Measurements from ENCODE around the gene EEF1AKMT2.
"Not testable (repeated sequence)": the region's sequence is repeated elsewhere in the genome, so short reads cannot be mapped to it uniquely, and the experiment has no call there.

EEF1AKMT2 gene
- total RNA-seq: 6.1 to 9.9 (median 7.7) reads per million in 3 donors

- Histone ChIP-seq H3K27me3 (replicated peaks; ENCODE audit: control insufficient read depth, insufficient read depth, low read length, poor library complexity, severe bottlenecking) (no peaks in the 10 kb centered on the region), H3K27ac (ENCODE audit: insufficient read depth, low read length, poor library complexity, severe bottlenecking) (peak within 1 kb of the TSS; percentile 85), H3K4me1 (ENCODE audit: control insufficient read depth, insufficient read depth, low read length, poor library complexity, severe bottlenecking) (peaks cover 7% of the 10 kb centered on the region), H3K4me3 (ENCODE audit: insufficient read depth, low read depth, low read length, poor library complexity, severe bottlenecking) (peak within 1 kb of the TSS; percentile 94), H3K36me3 (ENCODE audit: control insufficient read depth, insufficient read depth, low read length) (peaks cover 5% of the 10 kb centered on the region), H3K9me3 (ENCODE audit: control insufficient read depth, low read length) (no peaks in the 10 kb centered on the region)
- peak; percentile 53 to 68 (median 65) for DNase-seq
Measured at GRCh38 chr10:124791547-124792348, at the start of gene EEF1AKMT2. Gene EEF1AKMT2, minus strand, starts transcription at chr10:124791887. Its CDS starts 54 bp downstream, at chr10:124791833.

GRCh38 chr10:124837687-124838086, 46.0 kb upstream of the EEF1AKMT2 start:
- no peak for DNase-seq
- Histone ChIP-seq H3K27me3 (replicated peaks; ENCODE audit: control insufficient read depth, insufficient read depth, low read length, poor library complexity, severe bottlenecking) (no peaks in the 10 kb centered on the region), H3K4me1 (ENCODE audit: control insufficient read depth, insufficient read depth, low read length, poor library complexity, severe bottlenecking) (no peaks in the 10 kb centered on the region), H3K4me3 (ENCODE audit: insufficient read depth, low read depth, low read length, poor library complexity, severe bottlenecking) (no peak overlapping the region), H3K27ac (ENCODE audit: insufficient read depth, low read length, poor library complexity, severe bottlenecking) (no peak overlapping the region), H3K9me3 (ENCODE audit: control insufficient read depth, low read length) (no peaks in the 10 kb centered on the region), H3K36me3 (ENCODE audit: control insufficient read depth, insufficient read depth, low read length) (peaks cover 23% of the 10 kb centered on the region)

- Histone ChIP-seq H3K27ac (ENCODE audit: insufficient read depth, low read length, poor library complexity, severe bottlenecking) (no peak overlapping the region), H3K27me3 (replicated peaks; ENCODE audit: control insufficient read depth, insufficient read depth, low read length, poor library complexity, severe bottlenecking) (no peaks in the 10 kb centered on the region), H3K4me3 (ENCODE audit: insufficient read depth, low read depth, low read length, poor library complexity, severe bottlenecking) (no peak overlapping the region), H3K4me1 (ENCODE audit: control insufficient read depth, insufficient read depth, low read length, poor library complexity, severe bottlenecking) (no peaks in the 10 kb centered on the region), H3K36me3 (ENCODE audit: control insufficient read depth, insufficient read depth, low read length) (peaks cover 75% of the 10 kb centered on the region), H3K9me3 (ENCODE audit: control insufficient read depth, low read length) (no peaks in the 10 kb centered on the region)
- no peak for DNase-seq
Measured at GRCh38 chr10:124831116-124831515, 39.4 kb upstream of the EEF1AKMT2 start.

GRCh38 chr10:124830445-124830844, 38.8 kb upstream of the EEF1AKMT2 start:
- DNase-seq: no peak

GRCh38 chr10:124829447-124830115, 37.9 kb upstream of the EEF1AKMT2 start:
- Histone ChIP-seq H3K4me1 (ENCODE audit: control insufficient read depth, insufficient read depth, low read length, poor library complexity, severe bottlenecking) (no peaks in the 10 kb centered on the region), H3K27me3 (replicated peaks; ENCODE audit: control insufficient read depth, insufficient read depth, low read length, poor library complexity, severe bottlenecking) (no peaks in the 10 kb centered on the region), H3K4me3 (ENCODE audit: insufficient read depth, low read depth, low read length, poor library complexity, severe bottlenecking) (no peak overlapping the region), H3K9me3 (ENCODE audit: control insufficient read depth, low read length) (no peaks in the 10 kb centered on the region), H3K36me3 (ENCODE audit: control insufficient read depth, insufficient read depth, low read length) (peaks cover 67% of the 10 kb centered on the region), H3K27ac (ENCODE audit: insufficient read depth, low read length, poor library complexity, severe bottlenecking) (no peak overlapping the region)
- no peak for DNase-seq

More at GRCh38 chr10:124830445-124830844, 38.8 kb upstream of the EEF1AKMT2 start:
- Histone ChIP-seq H3K27ac (ENCODE audit: insufficient read depth, low read length, poor library complexity, severe bottlenecking) (no peak overlapping the region), H3K4me3 (ENCODE audit: insufficient read depth, low read depth, low read length, poor library complexity, severe bottlenecking) (no peak overlapping the region), H3K4me1 (ENCODE audit: control insufficient read depth, insufficient read depth, low read length, poor library complexity, severe bottlenecking) (no peaks in the 10 kb centered on the region), H3K27me3 (replicated peaks; ENCODE audit: control insufficient read depth, insufficient read depth, low read length, poor library complexity, severe bottlenecking) (no peaks in the 10 kb centered on the region), H3K36me3 (ENCODE audit: control insufficient read depth, insufficient read depth, low read length) (peaks cover 74% of the 10 kb centered on the region), H3K9me3 (ENCODE audit: control insufficient read depth, low read length) (no peaks in the 10 kb centered on the region)

- Histone ChIP-seq H3K27ac (ENCODE audit: insufficient read depth, low read length, poor library complexity, severe bottlenecking) (no peak overlapping the region), H3K9me3 (ENCODE audit: control insufficient read depth, low read length) (no peaks in the 10 kb centered on the region), H3K36me3 (ENCODE audit: control insufficient read depth, insufficient read depth, low read length) (peaks cover 56% of the 10 kb centered on the region), H3K4me3 (ENCODE audit: insufficient read depth, low read depth, low read length, poor library complexity, severe bottlenecking) (no peak overlapping the region), H3K27me3 (replicated peaks; ENCODE audit: control insufficient read depth, insufficient read depth, low read length, poor library complexity, severe bottlenecking) (no peaks in the 10 kb centered on the region), H3K4me1 (ENCODE audit: control insufficient read depth, insufficient read depth, low read length, poor library complexity, severe bottlenecking) (no peaks in the 10 kb centered on the region)
- DNase-seq: no peak
Measured at GRCh38 chr10:124827474-124827873, 35.8 kb upstream of the EEF1AKMT2 start.

GRCh38 chr10:124826262-124826661, 34.6 kb upstream of the EEF1AKMT2 start:
- H3K27me3 ChIP-seq (replicated peaks; ENCODE audit: control insufficient read depth, insufficient read depth, low read length, poor library complexity, severe bottlenecking): no peaks in the 10 kb centered on the region

GRCh38 chr10:124825702-124826101, 34.0 kb upstream of the EEF1AKMT2 start:
- Histone ChIP-seq H3K27ac (ENCODE audit: insufficient read depth, low read length, poor library complexity, severe bottlenecking) (no peak overlapping the region), H3K4me3 (ENCODE audit: insufficient read depth, low read depth, low read length, poor library complexity, severe bottlenecking) (no peak overlapping the region), H3K9me3 (ENCODE audit: control insufficient read depth, low read length) (no peaks in the 10 kb centered on the region), H3K4me1 (ENCODE audit: control insufficient read depth, insufficient read depth, low read length, poor library complexity, severe bottlenecking) (no peaks in the 10 kb centered on the region), H3K27me3 (replicated peaks; ENCODE audit: control insufficient read depth, insufficient read depth, low read length, poor library complexity, severe bottlenecking) (no peaks in the 10 kb centered on the region), H3K36me3 (ENCODE audit: control insufficient read depth, insufficient read depth, low read length) (peaks cover 49% of the 10 kb centered on the region)
- DNase-seq: no peak

More at GRCh38 chr10:124826262-124826661, 34.6 kb upstream of the EEF1AKMT2 start:
- H3K36me3 ChIP-seq (ENCODE audit: control insufficient read depth, insufficient read depth, low read length): peaks cover 53% of the 10 kb centered on the region
- H3K9me3 ChIP-seq (ENCODE audit: control insufficient read depth, low read length): no peaks in the 10 kb centered on the region
- H3K27ac ChIP-seq (ENCODE audit: insufficient read depth, low read length, poor library complexity, severe bottlenecking): no peak overlapping the region
- H3K4me3 ChIP-seq (ENCODE audit: insufficient read depth, low read depth, low read length, poor library complexity, severe bottlenecking): no peak overlapping the region
- no peak for DNase-seq
- no peaks in the 10 kb centered on the region for H3K4me1 ChIP-seq (ENCODE audit: control insufficient read depth, insufficient read depth, low read length, poor library complexity, severe bottlenecking)

GRCh38 chr10:124824932-124825331, 33.2 kb upstream of the EEF1AKMT2 start:
- not testable (repeated sequence) for DNase-seq; H3K4me1 ChIP-seq (ENCODE audit: control insufficient read depth, insufficient read depth, low read length, poor library complexity, severe bottlenecking); H3K27ac ChIP-seq (ENCODE audit: insufficient read depth, low read length, poor library complexity, severe bottlenecking); H3K4me3 ChIP-seq (ENCODE audit: insufficient read depth, low read depth, low read length, poor library complexity, severe bottlenecking); H3K27me3 ChIP-seq (replicated peaks; ENCODE audit: control insufficient read depth, insufficient read depth, low read length, poor library complexity, severe bottlenecking); H3K9me3 ChIP-seq (ENCODE audit: control insufficient read depth, low read length)
- peaks cover 45% of the 10 kb centered on the region for H3K36me3 ChIP-seq (ENCODE audit: control insufficient read depth, insufficient read depth, low read length)

GRCh38 chr10:124824507-124824906, 32.8 kb upstream of the EEF1AKMT2 start:
- no peaks in the 10 kb centered on the region for H3K9me3 ChIP-seq (ENCODE audit: control insufficient read depth, low read length)
- H3K27ac ChIP-seq (ENCODE audit: insufficient read depth, low read length, poor library complexity, severe bottlenecking): no peak overlapping the region
- no peaks in the 10 kb centered on the region for H3K27me3 ChIP-seq (replicated peaks; ENCODE audit: control insufficient read depth, insufficient read depth, low read length, poor library complexity, severe bottlenecking)
- peaks cover 40% of the 10 kb centered on the region for H3K36me3 ChIP-seq (ENCODE audit: control insufficient read depth, insufficient read depth, low read length)
- no peak overlapping the region for H3K4me3 ChIP-seq (ENCODE audit: insufficient read depth, low read depth, low read length, poor library complexity, severe bottlenecking)
- no peaks in the 10 kb centered on the region for H3K4me1 ChIP-seq (ENCODE audit: control insufficient read depth, insufficient read depth, low read length, poor library complexity, severe bottlenecking)
- DNase-seq: no peak

Data from effector memory CD4-positive, alpha-beta T cell (primary cell).